NCI-H226 (cell line): ENCODE data around the gene UFL1.
"Not testable (repeated sequence)": the region's sequence is repeated elsewhere in the genome, so short reads cannot be mapped to it uniquely, and the experiment has no call there.

Experiments used
- DNase-seq: peaks from one replicate; pipeline ENCODE4 v3.0.0-alpha.2; 2015

The UFL1 gene

GRCh38 chr6:96521644-96522464, at the start of gene UFL1:
Gene UFL1 (plus strand): TSS chr6:96521806. CDS start chr6:96521874, 68 bp downstream.
- peak; percentile 92 for DNase-seq

DNA sequence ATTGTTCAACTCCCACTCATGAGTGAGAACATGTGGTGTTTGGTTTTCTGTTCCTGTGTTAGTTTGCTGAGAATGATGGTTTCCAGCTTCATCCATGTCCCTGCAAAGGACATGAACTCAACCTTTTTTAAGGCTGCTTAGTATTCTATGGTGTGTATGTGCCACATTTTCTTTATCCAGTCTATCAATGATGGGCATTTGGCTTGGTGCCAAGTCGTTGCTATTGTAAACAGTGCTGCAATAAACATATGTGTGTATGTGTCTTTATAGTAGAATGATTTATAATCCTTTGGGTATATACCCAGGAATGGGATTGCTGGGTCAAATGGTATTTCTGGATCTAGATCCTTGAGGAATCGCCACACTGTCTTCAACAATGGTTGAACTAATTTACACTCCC, 49.3 kb upstream of the UFL1 start:
- DNase-seq, result not testable (repeated sequence)

- no peak for DNase-seq
Measured at GRCh38 chr6:96478695-96479094, 42.9 kb upstream of the UFL1 start.

DNA sequence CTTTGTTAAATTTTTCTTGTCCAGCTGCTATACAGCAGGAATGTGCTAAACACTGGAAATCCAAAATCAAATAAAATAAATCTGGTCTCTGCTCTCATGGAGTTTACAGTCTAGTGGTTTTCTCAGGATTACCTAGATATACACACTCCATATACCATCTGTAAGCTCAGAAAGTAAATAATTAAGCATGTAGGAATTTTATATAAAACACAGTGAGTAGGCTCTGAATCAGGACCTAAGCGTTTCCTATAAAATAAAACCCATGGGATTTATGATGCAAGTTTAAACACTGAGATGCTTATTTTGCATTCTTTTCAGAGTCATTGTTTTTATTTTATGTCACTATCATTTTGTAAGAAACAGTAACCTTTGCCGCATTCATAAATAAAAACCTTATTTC, 29.7 kb upstream of the UFL1 start:
- DNase-seq, result no peak

- no peak for DNase-seq
Measured at GRCh38 chr6:96499781-96500180, 21.8 kb upstream of the UFL1 start.

- DNase-seq, result no peak
Measured at GRCh38 chr6:96502915-96503314, 18.7 kb upstream of the UFL1 start.

DNA sequence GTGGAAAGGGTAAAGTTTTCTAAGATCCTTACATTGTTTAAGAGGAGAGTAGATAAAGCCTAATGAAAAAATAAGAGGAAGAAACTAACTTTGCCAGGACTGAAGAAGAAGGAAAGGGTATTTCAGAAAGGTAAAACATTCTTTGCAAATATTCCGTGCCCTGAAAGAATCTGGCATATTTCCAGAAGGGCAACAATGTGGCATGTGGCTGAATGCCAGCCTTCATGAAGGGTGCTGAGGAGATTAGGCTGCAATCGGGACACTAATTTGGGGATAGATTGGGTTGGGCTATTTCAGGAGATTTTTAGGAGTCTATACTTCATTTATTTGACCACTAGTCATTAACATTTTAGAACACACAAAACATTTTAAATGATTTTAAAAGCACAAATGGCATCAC, 16.2 kb upstream of the UFL1 start:
- DNase-seq, result no peak

DNA sequence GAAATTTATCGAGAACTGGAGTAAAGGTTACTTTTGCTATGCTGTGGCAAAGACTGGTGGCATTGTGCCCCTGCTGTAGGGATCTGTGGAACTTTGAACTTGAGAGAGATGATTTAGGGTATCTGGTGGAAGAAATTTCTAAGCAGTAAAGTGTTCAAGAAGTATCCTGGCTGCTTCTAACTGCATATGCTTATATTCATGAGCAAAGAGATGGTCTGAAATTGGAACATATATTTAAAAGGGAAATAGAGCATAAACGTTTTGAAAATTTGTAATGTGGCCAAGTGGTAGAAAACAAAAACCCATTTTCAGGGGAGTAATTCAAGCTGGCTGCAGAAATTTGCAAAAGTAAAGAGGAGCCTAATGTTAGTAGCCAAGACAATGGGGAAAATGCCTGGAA, 12.3 kb upstream of the UFL1 start:
- no peak for DNase-seq

DNA sequence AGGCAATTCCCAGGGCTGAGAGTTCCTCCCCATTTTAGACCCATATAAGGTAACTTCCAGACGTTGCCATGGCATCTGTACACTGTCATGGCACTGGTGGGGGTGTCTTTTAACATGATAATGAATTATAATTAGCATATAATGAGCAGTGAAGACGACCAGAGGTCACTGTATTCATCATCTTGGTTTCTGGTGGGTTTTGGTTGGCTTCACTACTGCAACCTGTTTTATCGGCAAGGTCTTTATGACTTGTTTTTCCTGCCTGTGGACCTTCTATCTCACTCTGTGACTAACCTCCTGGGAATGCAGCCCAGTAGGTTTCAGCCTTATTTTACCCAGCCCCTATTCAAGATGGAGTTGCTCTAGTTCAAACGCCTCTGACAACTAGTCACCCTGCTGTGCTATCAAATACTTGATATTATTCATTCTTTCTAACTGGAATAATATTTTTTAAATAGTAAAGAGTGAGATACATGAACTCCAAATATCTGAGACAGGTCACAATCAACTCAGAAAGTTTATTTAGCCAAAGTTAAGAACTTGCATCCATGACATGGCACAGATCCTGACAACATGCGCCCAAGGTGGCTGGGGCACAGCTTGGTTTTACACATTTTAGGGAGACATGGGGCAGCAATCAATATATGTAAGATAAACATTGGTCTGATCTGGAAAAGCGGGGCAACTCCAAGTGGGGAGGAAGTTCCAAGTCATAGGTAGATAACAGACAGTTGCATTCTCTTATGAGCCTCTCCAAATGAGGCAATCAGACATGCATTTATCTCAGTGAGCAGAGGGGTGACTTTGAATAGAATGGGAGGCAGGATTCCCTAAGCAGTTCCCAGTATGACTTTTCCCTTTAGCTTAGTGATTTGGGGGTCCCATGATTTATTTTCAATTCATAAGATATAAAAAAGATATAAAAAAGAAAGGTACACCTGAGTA, 1.2 kb upstream of the UFL1 start:
- DNase-seq, result peak; percentile 35

DNA sequence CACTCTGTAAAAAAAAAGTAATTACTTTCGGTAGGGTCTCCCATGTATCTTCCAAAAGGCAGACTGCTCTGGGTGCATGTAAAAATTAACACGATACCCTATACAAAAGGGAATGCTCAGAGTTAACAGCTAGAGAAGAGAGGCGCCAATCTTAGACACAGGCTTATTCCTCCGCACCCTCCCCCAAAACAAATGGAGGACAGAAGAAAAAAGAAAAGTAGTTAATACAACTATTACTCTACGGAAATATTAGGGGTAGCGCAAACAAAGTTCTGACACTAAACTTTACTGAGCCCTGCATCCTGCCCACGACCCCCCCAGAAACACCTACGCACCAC, 331 bp upstream of the UFL1 start:
- DNase-seq, result peak; percentile 4

DNA sequence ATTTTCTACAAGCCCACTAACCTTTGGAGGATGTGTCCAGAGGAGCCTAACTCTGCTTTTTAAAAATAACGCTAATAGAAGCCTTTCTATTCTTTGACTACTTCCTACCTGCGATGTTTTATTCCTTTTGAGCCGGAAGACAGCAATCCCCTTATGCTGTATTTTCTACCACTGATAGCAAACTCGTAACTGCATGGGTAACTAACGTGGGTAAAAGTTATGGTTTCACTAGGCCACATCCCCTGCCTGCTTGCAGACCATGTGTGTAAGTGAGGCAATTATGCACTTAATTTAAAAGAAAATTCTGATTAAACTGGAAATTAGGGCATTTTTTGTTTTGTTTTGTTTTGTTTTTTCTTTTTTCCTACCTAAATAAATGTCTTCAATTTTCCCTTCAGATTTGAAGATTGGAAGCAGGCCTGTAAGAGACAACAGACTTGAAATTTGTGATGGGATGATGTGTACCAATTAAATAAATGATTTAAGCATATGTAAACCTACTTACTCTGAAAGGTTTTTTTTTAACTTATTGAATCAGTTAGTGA, 931 bp downstream of the UFL1 start:
- no peak for DNase-seq

DNA sequence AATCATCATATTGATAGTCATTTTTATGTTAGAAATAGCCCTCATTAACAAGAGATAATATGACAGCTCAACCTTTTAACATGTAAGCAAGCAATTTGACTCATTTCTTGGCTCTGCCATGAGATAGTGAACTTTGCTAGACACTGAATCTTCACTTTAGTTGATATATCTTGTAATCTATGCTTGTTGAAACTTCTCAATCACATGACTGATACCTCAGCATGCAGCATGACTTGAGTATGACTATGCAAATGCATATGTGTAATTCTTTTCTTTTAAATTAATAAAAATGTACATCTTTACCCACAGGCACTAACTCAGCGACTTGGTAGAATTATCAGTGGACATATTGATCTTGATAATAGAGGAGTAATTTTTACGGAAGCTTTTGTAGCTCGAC, 6.6 kb downstream of the UFL1 start:
- no peak for DNase-seq

DNA sequence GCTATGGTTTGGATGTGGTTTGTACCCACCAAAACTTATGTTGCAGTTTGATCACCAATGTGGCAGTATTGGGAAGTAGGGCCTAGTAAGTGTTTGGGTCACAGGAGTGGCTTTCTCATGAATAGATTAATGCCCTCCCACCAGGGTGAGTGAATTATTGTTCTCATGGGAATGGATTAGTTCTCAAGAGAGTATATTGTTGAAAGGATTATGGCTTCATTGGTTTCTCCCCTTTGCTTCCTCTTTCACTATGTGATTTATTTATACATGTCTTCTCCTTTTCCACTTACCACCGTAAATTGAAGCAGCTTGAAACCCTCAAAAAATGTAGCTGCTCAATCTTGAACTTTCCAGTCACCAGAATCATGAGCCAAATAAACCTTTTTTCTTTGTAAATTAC, 10.8 kb downstream of the UFL1 start:
- DNase-seq, result no peak

GRCh38 chr6:96537726-96538125, 16.1 kb downstream of the UFL1 start:
- no peak for DNase-seq

- no peak for DNase-seq
Measured at GRCh38 chr6:96542702-96543101, 21.1 kb downstream of the UFL1 start.

- no peak for DNase-seq
Measured at GRCh38 chr6:96545882-96546281, 24.3 kb downstream of the UFL1 start.

DNA sequence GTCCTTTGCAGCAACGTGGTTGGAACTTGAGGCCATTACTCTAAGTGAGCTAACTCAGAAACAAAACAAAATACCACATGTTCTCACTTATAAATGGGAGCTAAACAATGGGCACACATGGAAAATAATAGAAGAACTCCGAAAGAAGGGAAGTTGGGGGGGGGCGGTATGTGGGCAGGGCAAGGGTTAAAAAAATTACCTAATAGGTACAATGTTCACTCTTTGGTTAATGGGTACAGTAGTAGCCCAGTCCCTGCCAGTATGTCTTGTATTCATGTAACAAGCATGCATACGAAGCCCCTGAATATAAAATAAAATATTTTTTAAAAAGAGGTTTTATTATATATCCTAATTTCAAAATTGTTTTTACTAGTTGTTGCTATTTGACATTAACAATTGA, 26.0 kb downstream of the UFL1 start:
- no peak for DNase-seq

- DNase-seq, result no peak
Measured at GRCh38 chr6:96554558-96554957, 33.0 kb downstream of the UFL1 start.

- DNase-seq, result not testable (repeated sequence)
Measured at GRCh38 chr6:96559740-96560139, 38.1 kb downstream of the UFL1 start.

DNA sequence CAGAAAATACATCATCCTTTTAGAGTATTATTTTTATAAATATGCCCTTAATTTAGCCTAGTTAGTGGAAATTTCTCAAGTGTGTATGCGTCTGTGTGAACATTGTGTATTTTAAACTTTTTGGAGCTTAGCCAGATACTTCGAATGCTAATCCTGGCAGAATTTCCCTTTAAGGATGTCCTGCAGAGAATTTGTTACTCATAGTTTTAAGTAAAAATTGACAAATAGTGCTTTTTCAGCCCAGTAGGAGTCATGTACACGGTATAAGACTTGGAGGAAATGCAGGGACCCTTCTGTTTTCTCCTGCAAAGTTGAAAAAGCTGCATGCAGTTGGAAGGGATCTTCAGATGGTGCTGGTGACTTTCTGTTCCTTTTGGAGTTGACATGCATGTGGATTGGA, 41.3 kb downstream of the UFL1 start, which contains the start of gene FHL5:
Gene FHL5, plus strand, starts transcription at position 243 of the 400 bp plus-strand sequence. CDS start 40,486 bp downstream, outside the sequence.
- DNase-seq, result no peak

DNA sequence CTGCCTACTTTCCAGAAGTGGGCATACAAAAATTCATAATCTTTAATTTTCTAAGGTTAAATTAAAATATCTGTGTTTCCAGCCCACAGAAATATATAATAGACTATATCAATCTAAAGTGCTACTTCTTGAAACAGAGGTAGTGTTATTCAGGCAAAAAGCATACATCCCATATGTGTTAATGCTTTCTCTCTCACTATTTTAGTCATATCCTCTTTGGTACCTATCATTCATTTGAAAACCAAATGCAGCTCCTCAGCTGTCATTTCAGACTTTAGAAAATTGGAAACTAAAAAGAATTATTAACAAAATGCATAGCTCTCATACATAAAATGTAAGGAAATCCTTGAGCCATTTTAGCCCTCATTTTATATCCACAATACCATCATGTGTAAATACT, 42.2 kb downstream of the UFL1 start:
- no peak for DNase-seq

GRCh38 chr6:96570053-96570452, 48.4 kb downstream of the UFL1 start:
- no peak for DNase-seq

DNA sequence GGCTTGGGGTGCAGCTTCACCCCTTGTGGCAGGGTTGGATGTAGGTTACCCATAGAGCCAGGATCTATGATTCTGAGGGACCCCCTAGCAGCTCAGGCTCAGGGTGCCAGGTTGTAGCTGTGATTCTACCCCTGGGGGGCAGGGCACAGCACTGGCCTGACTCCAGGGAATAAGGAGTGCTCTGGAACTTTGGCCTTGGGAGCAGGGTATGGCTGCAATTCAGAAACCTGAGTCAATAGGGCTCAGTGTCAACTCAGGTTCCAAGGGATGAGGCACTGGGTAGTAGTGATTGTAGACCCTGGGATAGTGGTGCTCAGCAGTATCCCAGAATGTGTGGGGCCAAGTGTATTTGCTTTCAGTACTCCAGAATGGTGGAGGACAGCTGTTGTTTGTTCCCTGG, 49.9 kb downstream of the UFL1 start:
- no peak for DNase-seq

DNA sequence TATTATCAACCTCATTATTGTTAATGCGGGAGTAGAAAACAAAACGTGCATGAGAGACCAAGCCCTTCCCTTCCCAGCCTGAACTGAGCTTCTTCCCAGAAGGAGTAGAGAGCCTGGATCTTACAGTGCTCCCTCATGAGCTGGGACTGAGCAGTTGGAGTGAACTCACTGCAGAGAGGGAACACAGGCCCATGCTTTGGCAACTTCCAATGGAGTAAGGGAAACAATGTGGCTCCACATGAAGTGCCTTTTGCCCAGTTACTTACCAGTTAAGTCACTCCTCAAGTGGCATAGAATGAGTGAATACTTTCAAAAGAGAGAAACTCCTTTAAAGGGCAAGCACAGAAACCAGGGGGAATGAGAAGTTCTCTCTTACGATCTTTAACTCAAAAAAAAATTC, 53.8 kb downstream of the UFL1 start:
- no peak for DNase-seq
